Gastroesophageal sphincter (tissue), 3 donors: Measurements from ENCODE around the gene NRAP.

Experiments
- EP300 ChIP-seq: sonication (generic); formaldehyde crosslinking; IDR thresholded peaks from one replicate; pipeline ENCODE4 v1.6.1; 2017; ENCODE audit warnings: antibody characterized with exemption, mild to moderate bottlenecking
- POLR2A ChIP-seq, 2 donors: fragments of 450-650 bp; IDR thresholded peaks; one replicate each; pipeline ENCODE4 v1.6.1; 2017; ENCODE audit warnings: antibody characterized with exemption in 2 of 2, mild to moderate bottlenecking in 2 of 2, moderate library complexity in 1 of 2
- POLR2AphosphoS5 ChIP-seq: sonication (generic); formaldehyde crosslinking; IDR thresholded peaks from one replicate; pipeline ENCODE4 v1.6.1; 2017; ENCODE audit warnings: antibody characterized with exemption
- TF ChIP-seq, protein P1 (sequence below), 4 experiments: fragments of 200-600 bp in 2 of 4; fragments of 450-650 bp in 2 of 4; sonication (generic) in 1 of 4; IDR thresholded peaks; one replicate each; pipeline ENCODE4 v1.5.1; 2017 to 2019; ENCODE audit warnings: antibody characterized with exemption in 4 of 4, mild to moderate bottlenecking in 2 of 4, moderate library complexity in 2 of 4

DNA sequence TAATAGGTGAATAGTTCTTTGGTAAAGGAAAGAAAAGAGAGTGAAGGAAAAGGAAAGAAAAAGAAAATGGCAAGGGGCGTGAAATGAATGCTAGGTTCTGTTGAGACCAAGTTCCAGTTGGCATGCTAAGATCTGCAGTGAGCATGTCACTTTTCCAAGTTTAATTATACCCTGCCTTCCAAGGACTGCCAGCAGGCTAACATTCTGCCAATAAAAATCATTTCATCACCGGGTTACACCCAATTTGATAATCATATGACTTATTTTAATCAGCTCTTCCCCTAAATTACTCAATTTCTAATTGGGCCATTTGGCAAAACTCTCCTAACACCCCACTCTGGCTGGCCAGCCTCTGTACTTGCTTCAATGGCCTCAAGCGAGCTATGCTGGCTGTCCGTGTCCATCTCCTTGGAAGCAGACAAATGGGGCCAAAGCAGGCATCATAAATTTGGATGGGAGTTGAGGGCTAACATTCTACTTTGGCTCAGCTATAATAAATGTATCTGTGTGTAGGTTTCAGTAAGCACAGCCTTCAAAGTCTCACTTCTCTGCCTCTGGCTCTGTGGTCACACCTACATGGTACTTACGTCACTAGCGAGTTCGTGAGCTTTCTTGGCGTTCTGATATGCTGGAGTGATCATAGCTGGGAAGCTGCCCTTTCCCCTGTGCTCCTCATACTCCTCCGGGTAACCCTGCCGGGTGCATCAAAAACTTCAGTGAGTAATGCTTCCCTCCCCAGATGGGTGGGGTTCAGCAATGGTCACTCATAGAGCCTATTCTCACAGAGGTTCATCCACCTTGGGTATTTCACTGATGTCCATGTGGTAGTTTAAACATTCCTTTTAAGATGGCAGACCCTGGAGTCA is 17.3 kb downstream of the NRAP start:
- TF ChIP-seq, protein P1, sequence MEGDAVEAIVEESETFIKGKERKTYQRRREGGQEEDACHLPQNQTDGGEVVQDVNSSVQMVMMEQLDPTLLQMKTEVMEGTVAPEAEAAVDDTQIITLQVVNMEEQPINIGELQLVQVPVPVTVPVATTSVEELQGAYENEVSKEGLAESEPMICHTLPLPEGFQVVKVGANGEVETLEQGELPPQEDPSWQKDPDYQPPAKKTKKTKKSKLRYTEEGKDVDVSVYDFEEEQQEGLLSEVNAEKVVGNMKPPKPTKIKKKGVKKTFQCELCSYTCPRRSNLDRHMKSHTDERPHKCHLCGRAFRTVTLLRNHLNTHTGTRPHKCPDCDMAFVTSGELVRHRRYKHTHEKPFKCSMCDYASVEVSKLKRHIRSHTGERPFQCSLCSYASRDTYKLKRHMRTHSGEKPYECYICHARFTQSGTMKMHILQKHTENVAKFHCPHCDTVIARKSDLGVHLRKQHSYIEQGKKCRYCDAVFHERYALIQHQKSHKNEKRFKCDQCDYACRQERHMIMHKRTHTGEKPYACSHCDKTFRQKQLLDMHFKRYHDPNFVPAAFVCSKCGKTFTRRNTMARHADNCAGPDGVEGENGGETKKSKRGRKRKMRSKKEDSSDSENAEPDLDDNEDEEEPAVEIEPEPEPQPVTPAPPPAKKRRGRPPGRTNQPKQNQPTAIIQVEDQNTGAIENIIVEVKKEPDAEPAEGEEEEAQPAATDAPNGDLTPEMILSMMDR (IDR thresholded peaks at IDR 0.05) = no peak
- TF ChIP-seq POLR2AphosphoS5 (no peak), EP300 (no peak), POLR2A (IDR thresholded peaks at IDR 0.05) (no peak)
